Measurements from ENCODE around the gene PEBP1. TPM values are rescaled to one million over a fixed set of nuclear protein-coding genes. Genes with fewer than 3 reads are reported as not detected.
"Not testable (repeated sequence)": the region's sequence is repeated elsewhere in the genome, so short reads cannot be mapped to it uniquely, and the experiment has no call there.

PEBP1 gene
- total RNA-seq, 2 donors from 2014 or later, result 538 to 621 TPM

DNA sequence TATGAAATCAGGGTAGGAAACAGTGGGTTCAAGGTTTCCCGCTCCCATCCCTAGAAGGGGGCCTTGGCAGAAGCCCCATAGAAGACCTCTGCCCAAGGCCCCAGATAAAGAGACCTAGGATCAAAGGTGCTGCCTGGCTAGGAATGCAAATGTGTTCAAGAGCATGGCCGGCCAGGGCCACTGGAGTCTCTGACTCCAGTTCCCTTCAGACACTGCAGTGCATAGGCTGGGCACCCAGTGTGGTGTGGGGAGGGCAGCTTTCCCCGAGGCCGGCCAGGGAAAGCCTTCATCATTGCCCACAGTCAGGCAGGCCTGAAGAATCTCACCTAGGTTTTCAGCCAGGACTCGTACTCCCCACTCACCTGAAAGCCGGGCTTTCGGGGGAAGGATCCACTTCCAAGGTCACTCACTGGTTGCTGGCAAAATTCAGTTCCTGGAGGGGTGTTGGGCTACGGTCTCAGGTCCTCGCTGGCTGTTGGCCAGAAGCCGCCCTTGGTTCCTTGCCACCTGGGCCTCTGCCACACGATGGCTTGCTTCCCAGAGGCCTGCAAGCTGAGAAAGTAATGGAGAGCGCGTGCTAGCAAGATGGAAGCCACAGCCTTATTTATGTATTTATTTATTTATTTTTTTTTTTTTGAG lies 9.7 kb upstream of the PEBP1 start:
- no peaks in the 10 kb centered on the region for H3K4me1 ChIP-seq (replicated peaks)
- WGBS, result 58% methylated on average over 13 of the region's 13 CpGs
- no peaks in the 10 kb centered on the region for H3K36me3 ChIP-seq
- intact Hi-C loops (cut with DNase I), result no loop called here
- H3K27me3 ChIP-seq (replicated peaks; ENCODE audit: insufficient read depth), result no peaks in the 10 kb centered on the region
- TF ChIP-seq, protein P1, sequence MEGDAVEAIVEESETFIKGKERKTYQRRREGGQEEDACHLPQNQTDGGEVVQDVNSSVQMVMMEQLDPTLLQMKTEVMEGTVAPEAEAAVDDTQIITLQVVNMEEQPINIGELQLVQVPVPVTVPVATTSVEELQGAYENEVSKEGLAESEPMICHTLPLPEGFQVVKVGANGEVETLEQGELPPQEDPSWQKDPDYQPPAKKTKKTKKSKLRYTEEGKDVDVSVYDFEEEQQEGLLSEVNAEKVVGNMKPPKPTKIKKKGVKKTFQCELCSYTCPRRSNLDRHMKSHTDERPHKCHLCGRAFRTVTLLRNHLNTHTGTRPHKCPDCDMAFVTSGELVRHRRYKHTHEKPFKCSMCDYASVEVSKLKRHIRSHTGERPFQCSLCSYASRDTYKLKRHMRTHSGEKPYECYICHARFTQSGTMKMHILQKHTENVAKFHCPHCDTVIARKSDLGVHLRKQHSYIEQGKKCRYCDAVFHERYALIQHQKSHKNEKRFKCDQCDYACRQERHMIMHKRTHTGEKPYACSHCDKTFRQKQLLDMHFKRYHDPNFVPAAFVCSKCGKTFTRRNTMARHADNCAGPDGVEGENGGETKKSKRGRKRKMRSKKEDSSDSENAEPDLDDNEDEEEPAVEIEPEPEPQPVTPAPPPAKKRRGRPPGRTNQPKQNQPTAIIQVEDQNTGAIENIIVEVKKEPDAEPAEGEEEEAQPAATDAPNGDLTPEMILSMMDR (IDR thresholded peaks at IDR 0.05), result no peak
- no peak for TF ChIP-seq POLR2AphosphoS5 (IDR thresholded peaks at IDR 0.05)
- TF ChIP-seq POLR2A (IDR thresholded peaks at IDR 0.05), result no peak
- H3K4me3 ChIP-seq, result no peak overlapping the region
- H3K27ac ChIP-seq, result no peak overlapping the region
- H3K9me3 ChIP-seq, result no peaks in the 10 kb centered on the region
- DNase-seq (ENCODE audit: low spot score), result no peak

GRCh38 chr12:118127867-118128266 lies 8.1 kb upstream of the PEBP1 start:
- Histone ChIP-seq H3K4me1 (replicated peaks) (no peaks in the 10 kb centered on the region), H3K27me3 (replicated peaks; ENCODE audit: insufficient read depth) (no peaks in the 10 kb centered on the region), H3K9me3 (no peaks in the 10 kb centered on the region), H3K36me3 (no peaks in the 10 kb centered on the region), H3K27ac (no peak overlapping the region), H3K4me3 (no peak overlapping the region)
- 98% methylated on average over 5 of the region's 5 CpGs for WGBS
- no peak for DNase-seq (ENCODE audit: low spot score)
- intact Hi-C loops (cut with DNase I), result no loop called here
- TF ChIP-seq POLR2A (IDR thresholded peaks at IDR 0.05) (no peak), POLR2AphosphoS5 (IDR thresholded peaks at IDR 0.05) (no peak)
- TF ChIP-seq, protein P1 (IDR thresholded peaks at IDR 0.05), result no peak

GRCh38 chr12:118129436-118129835 lies 6.5 kb upstream of the PEBP1 start:
- H3K27me3 ChIP-seq (replicated peaks; ENCODE audit: insufficient read depth); H3K4me3 ChIP-seq; H3K27ac ChIP-seq; H3K36me3 ChIP-seq; DNase-seq (ENCODE audit: low spot score); H3K4me1 ChIP-seq (replicated peaks); H3K9me3 ChIP-seq; intact Hi-C loops (cut with DNase I): not testable (repeated sequence)
- 97% methylated on average over 5 of the region's 5 CpGs for WGBS

- Histone ChIP-seq H3K36me3 (peaks cover 0 to 5% of the 10 kb centered on the region in 2 donors), H3K27ac (peak overlapping the region; percentile 84 to 86), H3K4me3 (peak overlapping the region; percentile 63 to 84), H3K27me3 (replicated peaks; ENCODE audit: insufficient read depth) (no peaks in the 10 kb centered on the region), H3K4me1 (replicated peaks) (peaks cover 5% of the 10 kb centered on the region), H3K9me3 (no peaks in the 10 kb centered on the region)
- 0% methylated on average over 29 of the region's 29 CpGs for WGBS
- DNase-seq (ENCODE audit: low spot score), result peak; percentile 26
- intact Hi-C loops (cut with DNase I), result loop anchor here (5.0 kb wide), 2 partner anchors 46 to 236 kb away; partner anchors contain the start of gene TAOK3
- TF ChIP-seq, protein P1 (IDR thresholded peaks at IDR 0.05), result no peak
- no peak for TF ChIP-seq POLR2AphosphoS5 (IDR thresholded peaks at IDR 0.05)
- no peak for TF ChIP-seq POLR2A (IDR thresholded peaks at IDR 0.05)
Observed at GRCh38 chr12:118136559-118137003, 657 bp downstream of the PEBP1 start.

DNA sequence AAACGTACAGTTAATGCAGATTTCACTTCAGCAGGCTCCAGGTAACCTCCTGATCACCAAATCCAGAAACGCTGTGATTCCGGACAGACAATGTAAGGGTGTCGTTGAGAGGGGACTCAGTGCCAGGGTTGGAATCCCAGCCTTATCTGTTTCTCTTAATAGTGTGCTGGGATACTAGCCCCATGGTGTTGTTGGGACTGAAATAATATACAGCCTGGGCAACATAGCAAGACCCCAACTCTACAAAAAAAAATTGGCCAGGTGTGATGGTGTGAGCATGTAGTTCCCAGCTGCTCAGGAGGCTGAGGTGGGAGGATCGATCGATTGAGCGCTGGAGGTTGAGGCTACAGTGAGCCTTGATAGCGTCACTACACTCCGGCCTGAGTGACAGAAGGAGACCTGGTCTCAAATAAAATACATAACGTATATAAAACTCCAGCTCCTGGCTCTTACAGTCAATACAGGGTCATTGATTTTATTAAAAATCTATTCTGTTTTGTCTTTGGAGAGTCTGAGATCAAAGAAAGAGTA lies 1.3 kb downstream of the PEBP1 start:
- no peak for DNase-seq (ENCODE audit: low spot score)
- Histone ChIP-seq H3K9me3 (no peaks in the 10 kb centered on the region), H3K36me3 (peaks cover 0 to 5% of the 10 kb centered on the region in 2 donors), H3K4me3 (peak overlapping the region; percentile 63 to 84), H3K4me1 (replicated peaks) (peaks cover 5% of the 10 kb centered on the region), H3K27me3 (replicated peaks; ENCODE audit: insufficient read depth) (no peaks in the 10 kb centered on the region), H3K27ac (peak overlapping the region; percentile 84 to 86)
- intact Hi-C loops (cut with DNase I), result loop anchor here (5.0 kb wide), 2 partner anchors 45 to 235 kb away; partner anchors contain the start of gene TAOK3
- TF ChIP-seq POLR2AphosphoS5 (IDR thresholded peaks at IDR 0.05), result no peak
- TF ChIP-seq POLR2A (IDR thresholded peaks at IDR 0.05), result no peak
- TF ChIP-seq, protein P1 (IDR thresholded peaks at IDR 0.05), result no peak
- WGBS, result 66% methylated on average over 10 of the region's 10 CpGs

All from prostate gland (tissue), 2 donors.